C4-2B (cell line): ENCODE data around the gene CORT.

ENCODE experiments used
- ZFX ChIP-seq: fragments of 450-650 bp; IDR thresholded peaks from 2 replicates; pipeline ENCODE4 v1.6.1; 2017
- TF ChIP-seq, protein P1 (sequence below): fragments of 450-650 bp; conservative IDR thresholded peaks from 2 replicates; pipeline ENCODE4 v1.5.1; 2017; ENCODE audit warnings: mild to moderate bottlenecking

DNA sequence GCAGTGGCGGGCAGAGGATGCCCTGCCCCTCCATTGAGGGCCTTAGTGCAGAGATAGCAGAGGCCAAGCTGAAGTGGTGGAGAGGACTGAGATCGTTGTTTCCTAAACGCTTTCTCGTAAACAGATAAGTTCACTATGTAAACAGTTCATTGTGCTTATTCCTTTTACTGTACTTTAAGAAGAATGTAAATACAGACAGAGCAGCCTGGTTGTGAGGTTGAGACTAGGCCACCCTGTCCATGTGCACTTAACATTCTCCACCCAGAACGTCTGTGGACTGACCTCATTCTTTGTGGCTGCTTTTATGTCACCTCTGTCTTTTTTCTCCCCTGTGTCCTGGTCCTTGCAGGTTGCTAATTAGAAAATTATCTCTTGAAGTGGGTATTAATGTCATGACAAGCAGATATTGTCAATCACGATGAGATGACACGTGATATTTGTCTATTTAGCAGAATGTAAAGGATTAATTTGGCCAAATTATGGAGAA, 11.1 kb upstream of the CORT start:
- TF ChIP-seq, protein P1, sequence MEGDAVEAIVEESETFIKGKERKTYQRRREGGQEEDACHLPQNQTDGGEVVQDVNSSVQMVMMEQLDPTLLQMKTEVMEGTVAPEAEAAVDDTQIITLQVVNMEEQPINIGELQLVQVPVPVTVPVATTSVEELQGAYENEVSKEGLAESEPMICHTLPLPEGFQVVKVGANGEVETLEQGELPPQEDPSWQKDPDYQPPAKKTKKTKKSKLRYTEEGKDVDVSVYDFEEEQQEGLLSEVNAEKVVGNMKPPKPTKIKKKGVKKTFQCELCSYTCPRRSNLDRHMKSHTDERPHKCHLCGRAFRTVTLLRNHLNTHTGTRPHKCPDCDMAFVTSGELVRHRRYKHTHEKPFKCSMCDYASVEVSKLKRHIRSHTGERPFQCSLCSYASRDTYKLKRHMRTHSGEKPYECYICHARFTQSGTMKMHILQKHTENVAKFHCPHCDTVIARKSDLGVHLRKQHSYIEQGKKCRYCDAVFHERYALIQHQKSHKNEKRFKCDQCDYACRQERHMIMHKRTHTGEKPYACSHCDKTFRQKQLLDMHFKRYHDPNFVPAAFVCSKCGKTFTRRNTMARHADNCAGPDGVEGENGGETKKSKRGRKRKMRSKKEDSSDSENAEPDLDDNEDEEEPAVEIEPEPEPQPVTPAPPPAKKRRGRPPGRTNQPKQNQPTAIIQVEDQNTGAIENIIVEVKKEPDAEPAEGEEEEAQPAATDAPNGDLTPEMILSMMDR, result no peak
- no peak for TF ChIP-seq ZFX
